K562 (cell line): ENCODE data around the gene MARS1. TPM values are rescaled to one million over a fixed set of nuclear protein-coding genes. Genes with fewer than 3 reads are reported as not detected.
A peak's percentile ranks its signal among the peaks of the same experiment; 100 is the strongest.

Experiments
- ATAC-seq: fragments of 200-7000 bp; cut with Tn5 transposase; 3 replicates; pipeline ENCODE4 v1.9.1; 2020; ENCODE audit warnings: moderate library complexity
- BruUV-seq: library from RNA; stranded (reverse); fragments of 400-500 nt; replicated peaks from 2 replicates; lab custom pipeline; 2021; lab: Mats Ljungman, UMichigan
- CTCF ChIA-PET: fragments of 300-600 bp; formaldehyde crosslinking; extraction: SDS; loops from one replicate; lab custom pipeline; 2021; ENCODE audit warnings: low intra/inter-chr PET ratio; lab: Yijun Ruan, JAX
- POLR2A ChIA-PET: fragments of 300-600, 350-650 bp; sonication (Branson Sonifier 250); formaldehyde crosslinking; extraction: SDS; loops from one replicate; lab custom pipeline; 2021; ENCODE audit warnings: antibody characterized with exemption, inconsistent platforms; lab: Yijun Ruan, JAX
- DNase-seq, 4 experiments: peaks; one replicate each; pipeline versions ENCODE4 v3.0.0 to v3.0.0-alpha.2; 2011 to 2018; ENCODE audit warnings: low spot score in 3 of 4, mixed read lengths in 3 of 4; ENCODE audit errors: extremely low read depth in 1 of 4
- FAIRE-seq: peaks from 2 replicates; lab custom pipeline; 2011; peaks lifted over from hg19 to GRCh38; lab: Jason Lieb, UNC
- H2AFZ ChIP-seq: 2 replicates; pipeline ENCODE4 v1.6.0; 2011; ENCODE audit warnings: low read depth, low read length, control low read depth, inconsistent platforms
- H3K27ac ChIP-seq: fragments of 200-600 bp; 3 replicates; pipeline ENCODE4 v1.8.0; 2011; ENCODE audit warnings: low read depth, mild to moderate bottlenecking, control low read depth, inconsistent platforms, low read length, moderate library complexity, mixed read lengths; ENCODE audit errors: extremely low read depth
- H3K27me3 ChIP-seq, 2 experiments: fragments of 300-600 bp in 1 of 2; 2 replicates in 1 of 2; 3 replicates in 1 of 2; pipeline versions ENCODE4 v1.6.0 to v1.8.0; 2011; ENCODE audit warnings: inconsistent platforms in 2 of 2, low read length in 2 of 2, mild to moderate bottlenecking in 1 of 2, mixed read lengths in 1 of 2, moderate library complexity in 1 of 2; ENCODE audit not compliant: control insufficient read depth in 2 of 2, insufficient read depth in 2 of 2
- H3K36me3 ChIP-seq: fragments of 300-600 bp; 3 replicates; pipeline ENCODE4 v1.8.0; 2011; ENCODE audit warnings: mild to moderate bottlenecking, low read length, inconsistent platforms; ENCODE audit not compliant: control insufficient read depth, insufficient read depth
- H3K4me1 ChIP-seq, 2 experiments: fragments of 200-600 bp in 1 of 2; replicated peaks in 1 of 2; 2 replicates in 1 of 2; 3 replicates in 1 of 2; pipeline versions ENCODE4 v1.5.1 to v1.8.0; 2011; ENCODE audit warnings: inconsistent platforms in 2 of 2, low read length in 2 of 2, mild to moderate bottlenecking in 1 of 2, mixed read lengths in 1 of 2, moderate library complexity in 1 of 2; ENCODE audit not compliant: control insufficient read depth in 2 of 2, insufficient read depth in 2 of 2
- H3K4me2 ChIP-seq: 2 replicates; pipeline ENCODE4 v1.6.1; 2011; ENCODE audit warnings: low read length, control low read depth, inconsistent platforms, mixed read lengths; ENCODE audit not compliant: insufficient read depth
- H3K4me3 ChIP-seq: fragments of 200-600 bp; sonication (generic), shearing (Covaris generic); 2 replicates; pipeline ENCODE4 v1.5.1; 2016; ENCODE audit warnings: control low read depth, inconsistent platforms
- H3K79me2 ChIP-seq: fragments of 200-600 bp; 3 replicates; pipeline ENCODE4 v1.8.0; 2011; ENCODE audit warnings: low read length, inconsistent platforms; ENCODE audit not compliant: control insufficient read depth, insufficient read depth
- H3K9ac ChIP-seq, 2 experiments: 2 replicates each; pipeline versions ENCODE4 v1.6.0 to v1.6.1; 2011; ENCODE audit warnings: low read depth in 2 of 2, low read length in 2 of 2, control low read depth in 1 of 2, inconsistent platforms in 1 of 2, mild to moderate bottlenecking in 1 of 2, mixed read lengths in 1 of 2; ENCODE audit not compliant: insufficient read depth in 1 of 2
- H3K9me1 ChIP-seq: one replicate; pipeline ENCODE4 v1.6.0; 2011; ENCODE audit warnings: inconsistent platforms, mild to moderate bottlenecking, low read length, moderate library complexity; ENCODE audit not compliant: control insufficient read depth, insufficient read depth
- H3K9me3 ChIP-seq: replicated peaks from 2 replicates; pipeline ENCODE4 v1.5.1; 2011; ENCODE audit warnings: low read depth, low read length, inconsistent platforms; ENCODE audit not compliant: control insufficient read depth, insufficient read depth
- H4K20me1 ChIP-seq: replicated peaks from 2 replicates; pipeline ENCODE4 v1.6.1; 2011; ENCODE audit warnings: low read length, inconsistent platforms, mixed read lengths; ENCODE audit not compliant: control insufficient read depth, insufficient read depth
- ARID1B ChIP-seq: fragments of 450-650 bp; IDR thresholded peaks from 2 replicates; pipeline ENCODE4 v1.6.1; 2016; ENCODE audit warnings: antibody characterized with exemption, mild to moderate bottlenecking, inconsistent platforms
- BCOR ChIP-seq: fragments of 450-650 bp; IDR thresholded peaks from 2 replicates; pipeline ENCODE4 v1.6.1; 2016
- CBFA2T2 ChIP-seq: fragments of 450-650 bp; conservative IDR thresholded peaks from 2 replicates; pipeline ENCODE4 v1.6.1; 2017; ENCODE audit warnings: mild to moderate bottlenecking
- CBFA2T3 ChIP-seq: fragments of 450-650 bp; IDR thresholded peaks from 2 replicates; pipeline ENCODE4 v1.6.1; 2017
- HMGXB4 ChIP-seq: sonication (generic); formaldehyde crosslinking; IDR thresholded peaks from 2 replicates; pipeline ENCODE4 v1.8.1; 2023; ENCODE audit warnings: mild to moderate bottlenecking, missing genetic modification reagents
- L3MBTL2 ChIP-seq: fragments of 450-650 bp; IDR thresholded peaks from 2 replicates; pipeline ENCODE4 v1.6.1; 2016; ENCODE audit warnings: mild to moderate bottlenecking, moderate library complexity
- MAFK ChIP-seq: IDR thresholded peaks from 2 replicates; pipeline ENCODE4 v1.6.1; 2011; ENCODE audit warnings: low read length, improper control_type of control experiment
- MGA ChIP-seq: fragments of 450-650 bp; IDR thresholded peaks from 2 replicates; pipeline ENCODE4 v1.6.1; 2016; ENCODE audit warnings: mild to moderate bottlenecking, moderate library complexity
- TAL1 ChIP-seq: fragments of 450-650 bp; IDR thresholded peaks from 2 replicates; pipeline ENCODE4 v1.6.1; 2016; ENCODE audit warnings: mild to moderate bottlenecking
- TCF3 ChIP-seq: sonication (generic); formaldehyde crosslinking; IDR thresholded peaks from 2 replicates; pipeline ENCODE4 v1.4.0; 2020; ENCODE audit warnings: mild to moderate bottlenecking, missing genetic modification reagents
- ZNF121 ChIP-seq: sonication (generic); formaldehyde crosslinking; conservative IDR thresholded peaks from 2 replicates; pipeline ENCODE4 v1.8.0; 2022; ENCODE audit warnings: missing genetic modification reagents
- WGBS: fragments of 100-300 bp; shearing (Covaris generic); methylation state at CpG from one replicate; pipeline ENCODE4 v1.1.6; 2016; ENCODE audit warnings: low coverage, mixed read lengths; ENCODE audit not compliant: insufficient coverage; ENCODE audit errors: missing lambda C conversion rate; 5-methylcytosine and 5-hydroxymethylcytosine counted together
- in situ Hi-C: fragments of 300-500 bp; cut with MboI; formaldehyde crosslinking; loops from 4 replicates; pipeline ENCODE4 v1.15.0; 2018; ENCODE audit warnings: inconsistent platforms, mixed read lengths
- intact Hi-C: fragments of 100-400 bp; cut with micrococcal nuclease; formaldehyde crosslinking; loops from 2 replicates; pipeline ENCODE4 v1.14.2; 2022
- polyA plus RNA-seq, 8 experiments: library from polyadenylated mRNA; depleted of rRNA in 4 of 8; stranded (reverse) in 5 of 8; unstranded in 3 of 8; fragments of >200 nt; fragmentation: Nextera tagmentation in 2 of 8; fragmentation: Illumina TruSeq in 1 of 8; extraction: Ambion mirVana in 2 of 8; extraction: Trizol in 1 of 8; gene quantifications; 2 replicates each; pipeline versions ENCODE4 v1.2.1 to v1.2.3, GENCODE V29; 2011 to 2014; ENCODE audit warnings: inconsistent platforms in 1 of 8, missing spikeins in 1 of 8
- total RNA-seq, 7 experiments: library from RNA; depleted of rRNA in 6 of 7; stranded (reverse); fragments of >200 nt in 6 of 7; fragmentation: Illumina TruSeq in 2 of 7; extraction: Trizol in 2 of 7; gene quantifications; 2 replicates each; pipeline versions ENCODE4 v1.2.1 to v1.2.3, GENCODE V29; 2011 to 2021; ENCODE audit warnings: low replicate concordance in 1 of 7

MARS1 gene
- total and polyA plus RNA-seq, 9 of the 15 experiments (the other 6 are each of a cell fraction or from before 2014, with no cell fraction given): 117 to 382 (median 220) TPM

GRCh38 chr12:57444744-57445143 is 43.1 kb upstream of the MARS1 start:
- FAIRE-seq: peak; percentile 26
- ChIA-PET CTCF (no interaction called here), POLR2A (interaction anchor here (0.9 to 2.1 kb wide), 4 partner anchors 9 to 14 kb away, joined by 3 to 6 read pairs (median 4); partner anchors contain the start of gene INHBE)
- H3K9ac ChIP-seq: no peak overlapping the region; a peak in 1 of 4 replicates
- H4K20me1 ChIP-seq: no peaks in the 10 kb centered on the region
- no peak for DNase-seq
- ATAC-seq: peak; percentile 48
- WGBS: 15% methylated on average over 5 of the region's 5 CpGs
- intact Hi-C loops (no loop called here), in situ Hi-C loops (no loop called here)
- BruUV-seq: no TSS peak
- H3K9me1 ChIP-seq: no peaks in the 10 kb centered on the region
- no peak overlapping the region for H3K4me3 ChIP-seq
- no peaks in the 10 kb centered on the region for H3K36me3 ChIP-seq
- H3K4me1 ChIP-seq: peaks cover 0 to 6% of the 10 kb centered on the region in 2 experiments; a peak in 2 of 5 replicates
- no peak overlapping the region for H3K27ac ChIP-seq
- H3K79me2 ChIP-seq: no peaks in the 10 kb centered on the region
- H3K4me2 ChIP-seq: no peak overlapping the region
- H3K9me3 ChIP-seq: 0 out of 2 replicates have a peak, but pooled peaks cover 3% of the 10 kb centered on the region
- H2AFZ ChIP-seq: no peak overlapping the region
- no peaks in the 10 kb centered on the region for H3K27me3 ChIP-seq
- TF ChIP-seq HMGXB4 (CRISPR knock-in tag): no peak
- no peak for TF ChIP-seq MAFK
- peak; percentile 53 for TF ChIP-seq L3MBTL2
- peak; percentile 63 for TF ChIP-seq TCF3
- TF ChIP-seq CBFA2T2: peak; percentile 43
- peak; percentile 45; the same call in 1 of the 2 replicates for TF ChIP-seq ARID1B
- peak; percentile 22; the same call in 1 of the 2 replicates for TF ChIP-seq BCOR
- TF ChIP-seq ZNF121 (CRISPR knock-in tag): peak; percentile 66
- TF ChIP-seq MGA: peak; percentile 42; the same call in 1 of the 2 replicates
- peak; percentile 71 for TF ChIP-seq CBFA2T3
- TF ChIP-seq TAL1: peak; percentile 50; the same call in 1 of the 2 replicates
